GM19193 (cell line): ENCODE results near the gene FOXP4.

Source experiments
- POLR2A ChIP-seq: IDR thresholded peaks from 4 replicates; pipeline ENCODE4 v1.6.1; 2011; ENCODE audit not compliant: insufficient read depth, insufficient read length; ENCODE audit errors: extremely low read depth

The FOXP4 gene

GRCh38 chr6:41545703-41546474 lies at the start of gene FOXP4:
Gene FOXP4 (plus strand): TSS chr6:41546381. CDS start chr6:41565761, 19,380 bp downstream.
- TF ChIP-seq POLR2A = peak; percentile 54

- TF ChIP-seq POLR2A = no peak
These were observed 48.6 kb upstream of the FOXP4 start for GRCh38 chr6:41497573-41497972.

GRCh38 chr6:41497994-41498393 lies 48.2 kb upstream of the FOXP4 start:
- no peak for TF ChIP-seq POLR2A

GRCh38 chr6:41498968-41499599 lies 47.1 kb upstream of the FOXP4 start:
- no peak for TF ChIP-seq POLR2A

GRCh38 chr6:41500561-41500960 lies 45.6 kb upstream of the FOXP4 start:
- TF ChIP-seq POLR2A = no peak

- no peak for TF ChIP-seq POLR2A
These were observed 43.6 kb upstream of the FOXP4 start for GRCh38 chr6:41502566-41502916.

GRCh38 chr6:41502917-41503671 lies 43.1 kb upstream of the FOXP4 start:
- no peak for TF ChIP-seq POLR2A

- TF ChIP-seq POLR2A = no peak
These were observed 42.2 kb upstream of the FOXP4 start for GRCh38 chr6:41503827-41504465.

- no peak for TF ChIP-seq POLR2A
These were observed 41.6 kb upstream of the FOXP4 start for GRCh38 chr6:41504466-41505121.

GRCh38 chr6:41505122-41506049 lies 40.8 kb upstream of the FOXP4 start:
- no peak for TF ChIP-seq POLR2A

- no peak for TF ChIP-seq POLR2A
These were observed 37.7 kb upstream of the FOXP4 start for GRCh38 chr6:41508479-41508878.

- no peak for TF ChIP-seq POLR2A
These were observed 36.6 kb upstream of the FOXP4 start for GRCh38 chr6:41509580-41509979.

- no peak for TF ChIP-seq POLR2A
These were observed 34.6 kb upstream of the FOXP4 start for GRCh38 chr6:41511443-41512060.
